ENCODE results near the gene FAT2.
A peak's percentile ranks its signal among the peaks of the same experiment; 100 is the strongest.

The FAT2 gene

GRCh38 chr5:151622367-151623088 is 31.4 kb upstream of the FAT2 start:
- H3K4me1 ChIP-seq (ENCODE audit: control insufficient read depth, low read depth, low read length), result peaks cover 14% of the 10 kb centered on the region
- no peak overlapping the region for H3K56ac ChIP-seq (ENCODE audit: low read length)
- no peak overlapping the region for H4K5ac ChIP-seq (ENCODE audit: low read length)
- H2BK5ac ChIP-seq (ENCODE audit: low read length), result no peak overlapping the region
- WGBS (ENCODE audit: extremely low coverage, insufficient coverage, low lambda C conversion rate), result no CpG with 5 or more reads among the region's 12 CpGs
- no peak overlapping the region for H4K8ac ChIP-seq (ENCODE audit: low read depth, low read length)
- no peak overlapping the region for H3K27ac ChIP-seq (ENCODE audit: low read depth, low read length)
- no peaks in the 10 kb centered on the region for H3K27me3 ChIP-seq (ENCODE audit: insufficient read depth, low read length, poor library complexity)
- no peak overlapping the region for H2AK5ac ChIP-seq (ENCODE audit: low read length)
- H3K4me3 ChIP-seq (ENCODE audit: low read length), result no peak overlapping the region
- H3K4me2 ChIP-seq (ENCODE audit: low read length), result no peak overlapping the region
- DNase-seq, result no peak
- no peaks in the 10 kb centered on the region for H3K79me2 ChIP-seq (ENCODE audit: control insufficient read depth, insufficient read depth, low read length)
- no peak overlapping the region for H3K4ac ChIP-seq (ENCODE audit: low read depth, low read length)
- H2BK15ac ChIP-seq (replicated peaks; ENCODE audit: low read depth), result no peak overlapping the region
- H3K36me3 ChIP-seq (ENCODE audit: control insufficient read depth, insufficient read depth, low read length), result no peaks in the 10 kb centered on the region
- no peak overlapping the region for H3K18ac ChIP-seq (ENCODE audit: low read length)
- H3K23ac ChIP-seq (ENCODE audit: low read length), result no peak overlapping the region
- H3K9ac ChIP-seq (ENCODE audit: low read length), result no peak overlapping the region
- H2BK120ac ChIP-seq (ENCODE audit: low read depth, low read length), result no peak overlapping the region
- H3K79me1 ChIP-seq (ENCODE audit: low read length), result no peaks in the 10 kb centered on the region

- no peak overlapping the region for H2BK15ac ChIP-seq (replicated peaks; ENCODE audit: low read depth)
- WGBS (ENCODE audit: extremely low coverage, insufficient coverage, low lambda C conversion rate), result no CpG with 5 or more reads among the region's 6 CpGs
Observed at GRCh38 chr5:151620461-151620840, 29.3 kb upstream of the FAT2 start.

GRCh38 chr5:151619812-151620460 is 28.8 kb upstream of the FAT2 start:
- no peak overlapping the region for H4K5ac ChIP-seq (ENCODE audit: low read length)
- H2BK15ac ChIP-seq (replicated peaks; ENCODE audit: low read depth), result no peak overlapping the region
- H3K27me3 ChIP-seq (ENCODE audit: insufficient read depth, low read length, poor library complexity), result no peaks in the 10 kb centered on the region
- H3K4ac ChIP-seq (ENCODE audit: low read depth, low read length), result no peak overlapping the region
- H3K56ac ChIP-seq (ENCODE audit: low read length), result peak overlapping the region; percentile 35
- WGBS (ENCODE audit: extremely low coverage, insufficient coverage, low lambda C conversion rate), result no CpG with 5 or more reads among the region's 6 CpGs
- no peaks in the 10 kb centered on the region for H3K79me1 ChIP-seq (ENCODE audit: low read length)
- H4K8ac ChIP-seq (ENCODE audit: low read depth, low read length), result no peak overlapping the region
- no peak overlapping the region for H3K4me2 ChIP-seq (ENCODE audit: low read length)
- H3K4me3 ChIP-seq (ENCODE audit: low read length), result no peak overlapping the region
- no peaks in the 10 kb centered on the region for H3K79me2 ChIP-seq (ENCODE audit: control insufficient read depth, insufficient read depth, low read length)
- H2BK5ac ChIP-seq (ENCODE audit: low read length), result no peak overlapping the region
- DNase-seq, result peak; percentile 95
- no peak overlapping the region for H3K23ac ChIP-seq (ENCODE audit: low read length)
- H3K9ac ChIP-seq (ENCODE audit: low read length), result no peak overlapping the region
- H3K36me3 ChIP-seq (ENCODE audit: control insufficient read depth, insufficient read depth, low read length), result no peaks in the 10 kb centered on the region
- peak overlapping the region; percentile 42 for H3K18ac ChIP-seq (ENCODE audit: low read length)
- H2BK120ac ChIP-seq (ENCODE audit: low read depth, low read length), result no peak overlapping the region
- peaks cover 14% of the 10 kb centered on the region for H3K4me1 ChIP-seq (ENCODE audit: control insufficient read depth, low read depth, low read length)
- peak overlapping the region; percentile 55 for H3K27ac ChIP-seq (ENCODE audit: low read depth, low read length)
- no peak overlapping the region for H2AK5ac ChIP-seq (ENCODE audit: low read length)

More at GRCh38 chr5:151620461-151620840, 29.3 kb upstream of the FAT2 start:
- H3K27me3 ChIP-seq (ENCODE audit: insufficient read depth, low read length, poor library complexity), result no peaks in the 10 kb centered on the region
- H4K5ac ChIP-seq (ENCODE audit: low read length), result no peak overlapping the region
- DNase-seq, result peak; percentile 29
- peak overlapping the region; percentile 41 for H3K4ac ChIP-seq (ENCODE audit: low read depth, low read length)
- peaks cover 14% of the 10 kb centered on the region for H3K4me1 ChIP-seq (ENCODE audit: control insufficient read depth, low read depth, low read length)
- H3K27ac ChIP-seq (ENCODE audit: low read depth, low read length), result no peak overlapping the region
- H3K9ac ChIP-seq (ENCODE audit: low read length), result no peak overlapping the region
- no peaks in the 10 kb centered on the region for H3K79me1 ChIP-seq (ENCODE audit: low read length)
- H3K18ac ChIP-seq (ENCODE audit: low read length), result peak overlapping the region; percentile 31
- H2BK5ac ChIP-seq (ENCODE audit: low read length), result no peak overlapping the region
- no peak overlapping the region for H3K4me2 ChIP-seq (ENCODE audit: low read length)
- no peak overlapping the region for H3K23ac ChIP-seq (ENCODE audit: low read length)
- H2BK120ac ChIP-seq (ENCODE audit: low read depth, low read length), result no peak overlapping the region
- no peaks in the 10 kb centered on the region for H3K36me3 ChIP-seq (ENCODE audit: control insufficient read depth, insufficient read depth, low read length)
- no peaks in the 10 kb centered on the region for H3K79me2 ChIP-seq (ENCODE audit: control insufficient read depth, insufficient read depth, low read length)
- no peak overlapping the region for H2AK5ac ChIP-seq (ENCODE audit: low read length)
- no peak overlapping the region for H3K56ac ChIP-seq (ENCODE audit: low read length)
- H4K8ac ChIP-seq (ENCODE audit: low read depth, low read length), result no peak overlapping the region
- no peak overlapping the region for H3K4me3 ChIP-seq (ENCODE audit: low read length)

- no peak overlapping the region for H2BK5ac ChIP-seq (ENCODE audit: low read length)
- no peak overlapping the region for H2AK5ac ChIP-seq (ENCODE audit: low read length)
- no CpG with 5 or more reads among the region's 2 CpGs for WGBS (ENCODE audit: extremely low coverage, insufficient coverage, low lambda C conversion rate)
Observed at GRCh38 chr5:151618907-151619306, 27.8 kb upstream of the FAT2 start.

GRCh38 chr5:151617841-151618710 is 26.9 kb upstream of the FAT2 start:
- no peak overlapping the region for H3K56ac ChIP-seq (ENCODE audit: low read length)
- no peak overlapping the region for H3K18ac ChIP-seq (ENCODE audit: low read length)
- H3K27ac ChIP-seq (ENCODE audit: low read depth, low read length), result no peak overlapping the region
- H3K4me2 ChIP-seq (ENCODE audit: low read length), result no peak overlapping the region
- H3K4me3 ChIP-seq (ENCODE audit: low read length), result no peak overlapping the region
- no peak overlapping the region for H4K8ac ChIP-seq (ENCODE audit: low read depth, low read length)
- no peak overlapping the region for H3K9ac ChIP-seq (ENCODE audit: low read length)
- H2AK5ac ChIP-seq (ENCODE audit: low read length), result no peak overlapping the region
- no peak overlapping the region for H4K5ac ChIP-seq (ENCODE audit: low read length)
- H2BK120ac ChIP-seq (ENCODE audit: low read depth, low read length), result no peak overlapping the region
- no CpG with 5 or more reads among the region's 3 CpGs for WGBS (ENCODE audit: extremely low coverage, insufficient coverage, low lambda C conversion rate)
- no peaks in the 10 kb centered on the region for H3K36me3 ChIP-seq (ENCODE audit: control insufficient read depth, insufficient read depth, low read length)
- DNase-seq, result no peak
- H3K79me2 ChIP-seq (ENCODE audit: control insufficient read depth, insufficient read depth, low read length), result no peaks in the 10 kb centered on the region
- H3K4me1 ChIP-seq (ENCODE audit: control insufficient read depth, low read depth, low read length), result peaks cover 14% of the 10 kb centered on the region
- H3K27me3 ChIP-seq (ENCODE audit: insufficient read depth, low read length, poor library complexity), result no peaks in the 10 kb centered on the region
- H2BK5ac ChIP-seq (ENCODE audit: low read length), result no peak overlapping the region
- no peak overlapping the region for H2BK15ac ChIP-seq (replicated peaks; ENCODE audit: low read depth)
- H3K79me1 ChIP-seq (ENCODE audit: low read length), result no peaks in the 10 kb centered on the region
- no peak overlapping the region for H3K23ac ChIP-seq (ENCODE audit: low read length)
- H3K4ac ChIP-seq (ENCODE audit: low read depth, low read length), result no peak overlapping the region

More at GRCh38 chr5:151618907-151619306, 27.8 kb upstream of the FAT2 start:
- Histone ChIP-seq H3K9ac (ENCODE audit: low read length) (no peak overlapping the region), H3K27ac (ENCODE audit: low read depth, low read length) (peak overlapping the region; percentile 55), H4K8ac (ENCODE audit: low read depth, low read length) (no peak overlapping the region), H3K79me1 (ENCODE audit: low read length) (no peaks in the 10 kb centered on the region), H3K27me3 (ENCODE audit: insufficient read depth, low read length, poor library complexity) (no peaks in the 10 kb centered on the region), H3K23ac (ENCODE audit: low read length) (no peak overlapping the region), H3K36me3 (ENCODE audit: control insufficient read depth, insufficient read depth, low read length) (no peaks in the 10 kb centered on the region), H2BK15ac (replicated peaks; ENCODE audit: low read depth) (no peak overlapping the region), H3K4ac (ENCODE audit: low read depth, low read length) (no peak overlapping the region), H2BK120ac (ENCODE audit: low read depth, low read length) (no peak overlapping the region), H3K56ac (ENCODE audit: low read length) (no peak overlapping the region), H3K18ac (ENCODE audit: low read length) (no peak overlapping the region), H3K4me1 (ENCODE audit: control insufficient read depth, low read depth, low read length) (peaks cover 14% of the 10 kb centered on the region), H3K79me2 (ENCODE audit: control insufficient read depth, insufficient read depth, low read length) (no peaks in the 10 kb centered on the region), H3K4me3 (ENCODE audit: low read length) (no peak overlapping the region), H4K5ac (ENCODE audit: low read length) (no peak overlapping the region), H3K4me2 (ENCODE audit: low read length) (no peak overlapping the region)
- peak; percentile 62 for DNase-seq

All from mesendoderm (in vitro differentiated cells).